ENCODE data around the gene SPATA1. TPM values are rescaled to one million over a fixed set of nuclear protein-coding genes. Genes with fewer than 3 reads are reported as not detected.

Gene SPATA1
- total and polyA plus RNA-seq, 2 of the 8 experiments (the other 6 are each of a cell fraction or from before 2014, with no cell fraction given) = 0.51 to 1.1 TPM

GRCh38 chr1:84587099-84587498 lies 80.9 kb downstream of the SPATA1 start:
- 89% methylated on average over 3 of the region's 3 CpGs; no CpG with 5 or more reads in 1 of the 2 experiments for WGBS, 2 experiments (ENCODE audit: extremely low coverage in 1 of 2, insufficient coverage in 1 of 2, insufficient read length in 1 of 2, insufficient replicate concordance in 2 of 2, low coverage in 1 of 2, low lambda C conversion rate in 2 of 2, missing lambda C conversion rate in 1 of 2)
- no peak overlapping the region for H2BK5ac ChIP-seq (ENCODE audit: low read depth, low read length)
- ChIA-PET POLR2A (ENCODE audit: partially characterized antibody) (no interaction called here), CTCF (ENCODE audit: partially characterized antibody) (interaction anchor here (1.4 kb wide), 1 partner anchor 10 kb away, joined by 5 read pairs; no protein-coding TSS in a partner anchor)
- H3K4me3 ChIP-seq (ENCODE audit: extremely low read depth in 1 of 4, insufficient read depth in 2 of 4, low read depth in 3 of 4, low read length in 4 of 4) = no peak overlapping the region
- H4K91ac ChIP-seq (replicated peaks; ENCODE audit: insufficient read length, low read length) = no peak overlapping the region
- no peaks in the 10 kb centered on the region for H3K23me2 ChIP-seq (ENCODE audit: low read depth, low read length)
- no peak overlapping the region for H3K14ac ChIP-seq (ENCODE audit: insufficient read length)
- H4K8ac ChIP-seq (ENCODE audit: extremely low read depth, insufficient read depth, low read length) = no peak overlapping the region
- H3K4me2 ChIP-seq (ENCODE audit: insufficient read depth in 1 of 2, low read depth in 2 of 2, low read length in 2 of 2) = no peak overlapping the region
- no peak overlapping the region for H3K18ac ChIP-seq (ENCODE audit: extremely low read depth, low read length)
- no peak overlapping the region for H3K4ac ChIP-seq (replicated peaks; ENCODE audit: insufficient read length, low read depth, low read length)
- no peak overlapping the region for H2BK12ac ChIP-seq (ENCODE audit: low read depth, low read length)
- DNase-seq (ENCODE audit: low read depth in 1 of 2, low spot score in 2 of 2) (no peak), FAIRE-seq (no peak)
- no peak overlapping the region for H2AFZ ChIP-seq (ENCODE audit: low read length)
- no peaks in the 10 kb centered on the region for H3K36me3 ChIP-seq (ENCODE audit: control insufficient read depth in 2 of 4, insufficient read depth in 4 of 4, low read length in 3 of 4)
- H3K9ac ChIP-seq (replicated peaks in 1 of 4; ENCODE audit: extremely low read depth in 1 of 4, low read depth in 3 of 4, low read length in 3 of 4) = no peak overlapping the region
- no peak overlapping the region for H4K5ac ChIP-seq (ENCODE audit: insufficient read length, low read depth, low read length)
- H2AK5ac ChIP-seq (ENCODE audit: low read depth, low read length) = no peak overlapping the region
- no peak overlapping the region for H3K56ac ChIP-seq (replicated peaks; ENCODE audit: insufficient read length, low read depth, low read length)
- H3K23ac ChIP-seq (ENCODE audit: insufficient read length) = no peak overlapping the region
- no peaks in the 10 kb centered on the region for H4K20me1 ChIP-seq (replicated peaks in 1 of 2; ENCODE audit: control insufficient read depth in 1 of 2, insufficient read depth in 2 of 2, low read length in 2 of 2)
- peaks cover 3 to 13% (median 8%) of the 10 kb centered on the region in 4 experiments; a peak in 6 of 7 replicates for H3K4me1 ChIP-seq (replicated peaks in 1 of 4; ENCODE audit: control insufficient read depth in 3 of 4, insufficient read depth in 4 of 4, low read length in 3 of 4)
- no peaks in the 10 kb centered on the region for H3K9me3 ChIP-seq (ENCODE audit: insufficient read depth in 2 of 2, low read depth in 1 of 2, low read length in 1 of 2)
- H3K79me1 ChIP-seq (ENCODE audit: low read depth, low read length) = no peaks in the 10 kb centered on the region
- H2BK20ac ChIP-seq (ENCODE audit: low read length) = no peak overlapping the region
- H2BK15ac ChIP-seq (ENCODE audit: low read length) = no peak overlapping the region
- no peaks in the 10 kb centered on the region for H3K79me2 ChIP-seq (ENCODE audit: control insufficient read depth in 1 of 2, insufficient read depth in 2 of 2, low read length in 2 of 2)
- no peak overlapping the region for H2BK120ac ChIP-seq (replicated peaks; ENCODE audit: low read depth, low read length)
- H3K27me3 ChIP-seq (replicated peaks in 1 of 4; ENCODE audit: control insufficient read depth in 3 of 4, extremely low read depth in 1 of 4, insufficient read depth in 3 of 4, low read length in 3 of 4) = no peaks in the 10 kb centered on the region
- no peak overlapping the region for H3K27ac ChIP-seq (ENCODE audit: low read depth, low read length)
- TF ChIP-seq MAX (IDR thresholded peaks at IDR 0.05) = no peak
- no peak for TF ChIP-seq CREB1 (IDR thresholded peaks at IDR 0.05)
- TF ChIP-seq CTBP2 (IDR thresholded peaks at IDR 0.05; ENCODE audit: borderline replicate concordance, insufficient read depth, insufficient read length, low read length) = no peak
- no peak for TF ChIP-seq SIRT6 (IDR thresholded peaks at IDR 0.05; ENCODE audit: low read length)
- no peak for TF ChIP-seq TAF7 (optimal IDR thresholded peaks at IDR 0.05; ENCODE audit: borderline replicate concordance, low read depth, low read length)
- no peak for TF ChIP-seq BACH1 (IDR thresholded peaks at IDR 0.05; ENCODE audit: low read length)
- TF ChIP-seq ASH2L (IDR thresholded peaks at IDR 0.05; ENCODE audit: low read length) = no peak
- no peak for TF ChIP-seq SIX5 (IDR thresholded peaks at IDR 0.05; ENCODE audit: low read depth, low read length)
- TF ChIP-seq EZH2 (IDR thresholded peaks at IDR 0.05; ENCODE audit: low read depth, low read length, severe bottlenecking) = no peak
- no peak for TF ChIP-seq KDM1A (IDR thresholded peaks at IDR 0.05; ENCODE audit: borderline replicate concordance, low read length)
- no peak for TF ChIP-seq EGR1 (IDR thresholded peaks at IDR 0.05; ENCODE audit: borderline replicate concordance, low read depth, low read length)
- no peak for TF ChIP-seq RXRA (IDR thresholded peaks at IDR 0.05; ENCODE audit: insufficient read depth, low read depth, low read length)
- no peak for TF ChIP-seq GABPA (IDR thresholded peaks at IDR 0.05; ENCODE audit: borderline replicate concordance, insufficient read depth, low read length)
- TF ChIP-seq RNF2 (IDR thresholded peaks at IDR 0.05; ENCODE audit: borderline replicate concordance, low read depth, low read length, missing control alignments, poor library complexity, severe bottlenecking) = no peak
- no peak for TF ChIP-seq RFX5 (IDR thresholded peaks at IDR 0.05; ENCODE audit: borderline replicate concordance, low read depth, low read length)
